HepG2 (cell line): Measurements from ENCODE around the gene SS18L1. TPM values are rescaled to one million over a fixed set of nuclear protein-coding genes. Genes with fewer than 3 reads are reported as not detected.

Experiments
- CAMTA2 ChIP-seq: sonication (generic); formaldehyde crosslinking; IDR thresholded peaks from 2 replicates; pipeline ENCODE4 v1.4.0; 2020; ENCODE audit warnings: mild to moderate bottlenecking, missing genetic modification reagents, borderline replicate concordance
- ELF4 ChIP-seq: sonication (generic); formaldehyde crosslinking; IDR thresholded peaks from 2 replicates; pipeline ENCODE4 v1.5.0; 2020; ENCODE audit warnings: missing genetic modification reagents, mild to moderate bottlenecking, moderate library complexity, borderline replicate concordance
- MLLT10 ChIP-seq: sonication (generic); formaldehyde crosslinking; IDR thresholded peaks from 2 replicates; pipeline ENCODE4 v1.4.0; 2020; ENCODE audit warnings: missing genetic modification reagents
- NR2C2 ChIP-seq: sonication (generic); formaldehyde crosslinking; IDR thresholded peaks from 2 replicates; pipeline ENCODE4 v1.4.0; 2020; ENCODE audit warnings: missing genetic modification reagents, mild to moderate bottlenecking, moderate library complexity, borderline replicate concordance
- ZC3H13 ChIP-seq: sonication (generic); formaldehyde crosslinking; IDR thresholded peaks from 2 replicates; pipeline ENCODE4 v1.8.1; 2023; ENCODE audit warnings: mild to moderate bottlenecking, missing genetic modification reagents, moderate library complexity
- ZNF24 ChIP-seq: fragments of 450-650 bp; IDR thresholded peaks from 2 replicates; pipeline ENCODE4 v1.6.1; 2017; ENCODE audit warnings: antibody characterized with exemption, mild to moderate bottlenecking
- ZNF256 ChIP-seq: sonication (generic); formaldehyde crosslinking; conservative IDR thresholded peaks from 2 replicates; pipeline ENCODE4 v1.4.0; 2020; ENCODE audit warnings: missing genetic modification reagents
- ZNF292 ChIP-seq: sonication (generic); formaldehyde crosslinking; IDR thresholded peaks from 2 replicates; pipeline ENCODE4 v1.8.1; 2022; ENCODE audit warnings: mild to moderate bottlenecking, low read depth, missing genetic modification reagents, borderline replicate concordance
- ZNF317 ChIP-seq: sonication (generic); formaldehyde crosslinking; IDR thresholded peaks from 2 replicates; pipeline ENCODE4 v1.5.0; 2020; ENCODE audit warnings: mild to moderate bottlenecking, missing genetic modification reagents
- polyA plus RNA-seq, 8 experiments: library from polyadenylated mRNA; depleted of rRNA in 3 of 8; stranded (reverse) in 7 of 8; unstranded in 1 of 8; fragments of >200 nt; fragmentation: Illumina TruSeq in 4 of 8; extraction: Trizol in 4 of 8; gene quantifications; 2 replicates each; pipeline versions ENCODE4 v1.2.1 to v1.2.3, GENCODE V29; 2011 to 2016; ENCODE audit warnings: low read depth in 4 of 8, missing spikeins in 1 of 8, mixed read lengths in 1 of 8; ENCODE audit not compliant: insufficient read depth in 1 of 8
- total RNA-seq, 5 experiments: library from RNA; depleted of rRNA; stranded (reverse); fragments of >200 nt; fragmentation: Illumina TruSeq; extraction: Trizol; gene quantifications; 2 replicates each; pipeline ENCODE4 v1.2.3, GENCODE V29; 2016; ENCODE audit warnings: low read depth in 1 of 5
- TF ChIP-seq, protein P1 (sequence below): sonication (generic); formaldehyde crosslinking; IDR thresholded peaks from 2 replicates; pipeline ENCODE4 v1.5.1; 2020; ENCODE audit warnings: missing genetic modification reagents, mild to moderate bottlenecking, borderline replicate concordance

The SS18L1 gene
- total and polyA plus RNA-seq, 2 of the 13 experiments (the other 11 are each of a cell fraction or from before 2014, with no cell fraction given), result 17.8 to 27.6 TPM

DNA sequence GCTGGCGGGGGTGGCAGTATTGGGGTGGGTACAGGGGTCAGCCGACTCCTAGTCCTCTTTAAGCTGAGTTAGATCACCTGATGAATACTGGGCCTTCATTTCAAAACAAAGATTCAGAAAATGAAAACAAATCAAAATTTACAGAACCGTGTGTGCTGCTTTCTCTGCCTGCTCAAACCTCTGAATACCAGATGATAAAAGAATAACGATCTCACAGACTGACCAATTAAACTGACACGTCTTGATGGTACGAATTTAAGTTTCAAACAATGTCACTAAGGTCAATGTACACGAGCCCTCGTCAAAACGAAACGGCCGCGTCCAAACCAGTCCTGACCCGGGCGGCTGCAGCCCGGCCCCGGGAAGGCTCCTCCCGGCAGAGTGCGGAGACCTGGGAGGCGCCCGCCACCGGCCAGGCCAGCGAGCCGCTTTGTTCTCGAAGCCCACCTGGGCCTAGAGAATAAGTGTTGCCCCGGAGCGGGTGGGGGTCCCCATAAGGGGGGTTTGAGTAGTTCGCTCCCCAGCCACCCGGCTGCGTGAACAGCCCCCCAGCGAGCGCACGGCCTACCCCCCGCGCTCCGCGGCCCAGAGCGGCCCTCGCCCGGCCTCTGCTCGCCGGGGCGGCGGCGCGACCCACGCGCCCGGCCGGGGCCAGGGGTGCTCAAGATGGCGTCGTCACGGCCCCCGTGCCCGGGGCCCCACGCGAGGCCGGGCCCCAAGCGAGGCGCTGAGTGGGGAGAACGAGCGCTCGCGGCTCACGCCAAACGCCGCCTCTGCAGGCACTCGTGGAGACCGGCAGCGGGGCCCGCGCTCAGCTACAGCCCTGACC, 1.1 kb upstream of the SS18L1 start (continued):
- 0 out of 2 replicates have a peak, but pooled peaks have one; percentile 26 for TF ChIP-seq CAMTA2 (CRISPR knock-in tag)
- TF ChIP-seq NR2C2 (CRISPR knock-in tag), result peak; percentile 9; the same call in 1 of the 2 replicates
- TF ChIP-seq ZNF292 (CRISPR knock-in tag), result no peak
- 0 out of 2 replicates have a peak, but pooled peaks have one; percentile 67 for TF ChIP-seq ZNF317 (CRISPR knock-in tag)
- no peak for TF ChIP-seq ELF4
- TF ChIP-seq, protein P1, sequence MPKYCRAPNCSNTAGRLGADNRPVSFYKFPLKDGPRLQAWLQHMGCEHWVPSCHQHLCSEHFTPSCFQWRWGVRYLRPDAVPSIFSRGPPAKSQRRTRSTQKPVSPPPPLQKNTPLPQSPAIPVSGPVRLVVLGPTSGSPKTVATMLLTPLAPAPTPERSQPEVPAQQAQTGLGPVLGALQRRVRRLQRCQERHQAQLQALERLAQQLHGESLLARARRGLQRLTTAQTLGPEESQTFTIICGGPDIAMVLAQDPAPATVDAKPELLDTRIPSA, result peak; percentile 62; the same call in 1 of the 2 replicates
- 0 out of 2 replicates have a peak, but pooled peaks have one; percentile 25 for TF ChIP-seq ZNF256 (CRISPR knock-in tag)
- TF ChIP-seq ZNF24, result 0 out of 2 replicates have a peak, but pooled peaks have one; percentile 19
- TF ChIP-seq MLLT10 (CRISPR knock-in tag), result 0 out of 2 replicates have a peak, but pooled peaks have one; percentile 86
- peak; percentile 5; the same call in 1 of the 2 replicates for TF ChIP-seq ZC3H13
